Calu3 (cell line): Measurements from ENCODE around the gene LAMC3. TPM values are rescaled to one million over a fixed set of nuclear protein-coding genes. Genes with fewer than 3 reads are reported as not detected.
"Not testable (repeated sequence)": the region's sequence is repeated elsewhere in the genome, so short reads cannot be mapped to it uniquely, and the experiment has no call there.

Source experiments
- BruUV-seq: library from RNA; stranded (reverse); fragments of 400-500 nt; replicated peaks from 2 replicates; lab custom pipeline; 2021; lab: Mats Ljungman, UMichigan
- CTCF ChIA-PET: fragments of 300-600 bp; sonication (Branson Sonifier 250); formaldehyde crosslinking; loops from one replicate; lab custom pipeline; 2022; ENCODE audit warnings: antibody characterized with exemption; lab: Charles Lee
- DNase-seq: peaks from one replicate; pipeline ENCODE4 v3.0.0; 2022
- H3K27ac Mint-ChIP-seq: one replicate; pipeline ENCODE4 v1.8.0; 2022; ENCODE audit warnings: mixed read lengths; ENCODE audit not compliant: unreplicated experiment
- H3K27me3 Mint-ChIP-seq: one replicate; pipeline ENCODE4 v1.8.0; 2022; ENCODE audit warnings: mixed read lengths; ENCODE audit not compliant: unreplicated experiment
- H3K36me3 Mint-ChIP-seq: one replicate; pipeline ENCODE4 v1.8.0; 2022; ENCODE audit warnings: mild to moderate bottlenecking, moderate library complexity, mixed read lengths; ENCODE audit not compliant: insufficient read depth, unreplicated experiment
- H3K4me1 Mint-ChIP-seq: one replicate; pipeline ENCODE4 v1.8.0; 2022; ENCODE audit warnings: mild to moderate bottlenecking, low read depth, mixed read lengths; ENCODE audit not compliant: unreplicated experiment
- H3K4me3 Mint-ChIP-seq: one replicate; pipeline ENCODE4 v1.8.0; 2022; ENCODE audit warnings: mild to moderate bottlenecking, low read depth, moderate library complexity, mixed read lengths; ENCODE audit not compliant: unreplicated experiment
- H3K9me3 Mint-ChIP-seq: one replicate; pipeline ENCODE4 v1.8.0; 2022; ENCODE audit warnings: low read depth, mixed read lengths; ENCODE audit not compliant: unreplicated experiment
- CTCF ChIP-seq: fragments of 200-600 bp; IDR thresholded peaks from one replicate; pipeline ENCODE4 v1.8.0; 2022; ENCODE audit warnings: antibody characterized with exemption; ENCODE audit not compliant: unreplicated experiment
- intact Hi-C: fragments of 100-400 bp; cut with micrococcal nuclease; formaldehyde crosslinking; loops from one replicate; pipeline ENCODE4 v1.10.0; 2022; ENCODE audit not compliant: unreplicated experiment
- total RNA-seq: library from RNA; stranded (reverse); gene quantifications from 2 replicates; pipeline ENCODE4 v1.2.3, GENCODE V29; 2022

Gene LAMC3
- total RNA-seq, 1 experiment from 2014 or later: not detected

DNA sequence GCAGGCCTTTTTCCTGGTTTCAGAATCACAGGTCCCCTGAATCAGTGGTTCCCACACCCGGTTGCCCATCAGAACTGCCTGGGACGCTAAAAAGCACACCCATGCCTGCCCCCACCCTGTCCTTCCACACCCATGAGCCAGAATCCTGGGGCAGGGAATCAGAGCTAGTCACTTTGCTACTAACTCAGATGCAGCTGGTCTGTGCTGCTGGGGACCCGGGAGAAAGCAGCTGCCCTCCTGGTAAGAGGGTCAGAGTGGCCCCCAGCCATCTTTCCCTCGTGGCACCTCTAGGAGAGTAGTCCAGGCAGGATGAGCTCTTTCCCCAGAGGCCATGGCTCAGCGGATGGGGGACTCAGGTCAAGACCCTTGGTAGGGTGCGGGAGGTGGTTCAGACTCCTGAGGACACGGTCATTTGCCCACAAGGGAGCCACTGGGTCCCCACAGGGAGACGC, 105.1 kb downstream of the LAMC3 start:
- no peak for DNase-seq
- intact Hi-C loops: no loop called here
- H3K4me3 Mint-ChIP-seq: no peak overlapping the region
- no peak overlapping the region for H3K27ac Mint-ChIP-seq
- H3K9me3 Mint-ChIP-seq: no peaks in the 10 kb centered on the region
- H3K36me3 Mint-ChIP-seq: no peaks in the 10 kb centered on the region
- H3K4me1 Mint-ChIP-seq: no peaks in the 10 kb centered on the region
- H3K27me3 Mint-ChIP-seq: no peaks in the 10 kb centered on the region
- TF ChIP-seq CTCF: no peak
- BruUV-seq: no TSS peak
- CTCF ChIA-PET: no interaction called here

GRCh38 chr9:131115360-131115742, 106.4 kb downstream of the LAMC3 start:
- H3K4me3 Mint-ChIP-seq, H3K27ac Mint-ChIP-seq, BruUV-seq, intact Hi-C loops, H3K36me3 Mint-ChIP-seq, H3K4me1 Mint-ChIP-seq, H3K9me3 Mint-ChIP-seq, DNase-seq, H3K27me3 Mint-ChIP-seq, CTCF ChIA-PET: not testable (repeated sequence)

GRCh38 chr9:131116281-131117120, 107.5 kb downstream of the LAMC3 start:
- Mint-ChIP-seq H3K36me3 (no peaks in the 10 kb centered on the region), H3K9me3 (no peaks in the 10 kb centered on the region), H3K27me3 (no peaks in the 10 kb centered on the region), H3K4me1 (peaks cover 7% of the 10 kb centered on the region), H3K4me3 (no peak overlapping the region), H3K27ac (no peak overlapping the region)
- TF ChIP-seq CTCF: no peak
- CTCF ChIA-PET: interaction anchor here (0.7 kb wide), 1 partner anchor 17 kb away, joined by 4 read pairs; no protein-coding TSS in a partner anchor
- BruUV-seq: no TSS peak
- no peak for DNase-seq
- intact Hi-C loops: no loop called here

DNA sequence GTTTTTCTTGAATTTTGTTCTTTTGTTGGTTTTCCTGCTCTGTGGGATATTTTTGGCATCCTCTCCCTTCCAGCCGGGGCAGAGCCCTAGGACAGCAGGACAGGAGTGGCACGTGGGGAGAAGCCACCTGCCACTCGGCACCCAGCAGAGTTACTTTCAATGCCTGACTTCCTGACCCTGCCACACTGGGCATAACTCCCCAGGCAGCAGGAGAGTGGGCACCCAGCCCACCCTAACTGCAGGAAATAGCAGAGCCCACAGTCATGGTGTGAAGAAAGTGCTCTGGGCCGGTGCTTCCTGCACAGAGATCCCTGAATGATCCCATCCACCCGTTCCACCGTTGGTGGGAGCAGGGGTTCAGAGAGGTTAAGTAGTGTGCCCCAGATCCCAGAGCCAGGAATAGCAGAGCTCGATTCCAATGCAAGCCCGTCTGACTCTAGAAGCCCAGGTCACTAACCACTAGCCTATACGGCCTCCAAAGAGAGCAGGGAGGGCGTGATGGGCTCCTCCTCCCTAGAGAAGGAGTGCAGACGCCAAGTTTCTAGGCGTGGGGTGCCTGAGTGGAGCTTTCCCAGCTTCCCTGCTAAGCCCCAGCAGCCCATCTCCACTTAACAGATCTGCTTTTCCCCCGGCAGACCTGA, 108.3 kb downstream of the LAMC3 start:
- intact Hi-C loops: no loop called here
- no TSS peak for BruUV-seq
- Mint-ChIP-seq H3K4me3 (no peak overlapping the region), H3K36me3 (no peaks in the 10 kb centered on the region), H3K9me3 (no peaks in the 10 kb centered on the region), H3K27ac (no peak overlapping the region), H3K27me3 (no peaks in the 10 kb centered on the region), H3K4me1 (peaks cover 15% of the 10 kb centered on the region)
- no peak for DNase-seq
- CTCF ChIA-PET: no interaction called here
- TF ChIP-seq CTCF: no peak
